SIG-M5 (cell line): ENCODE measurements around the gene GALT.
"Not testable (repeated sequence)": the region's sequence is repeated elsewhere in the genome, so short reads cannot be mapped to it uniquely, and the experiment has no call there.

ENCODE experiments used
- DNase-seq: peaks from one replicate; lab custom pipeline; 2025; lab: John Stamatoyannopoulos, UW

Gene GALT

DNA sequence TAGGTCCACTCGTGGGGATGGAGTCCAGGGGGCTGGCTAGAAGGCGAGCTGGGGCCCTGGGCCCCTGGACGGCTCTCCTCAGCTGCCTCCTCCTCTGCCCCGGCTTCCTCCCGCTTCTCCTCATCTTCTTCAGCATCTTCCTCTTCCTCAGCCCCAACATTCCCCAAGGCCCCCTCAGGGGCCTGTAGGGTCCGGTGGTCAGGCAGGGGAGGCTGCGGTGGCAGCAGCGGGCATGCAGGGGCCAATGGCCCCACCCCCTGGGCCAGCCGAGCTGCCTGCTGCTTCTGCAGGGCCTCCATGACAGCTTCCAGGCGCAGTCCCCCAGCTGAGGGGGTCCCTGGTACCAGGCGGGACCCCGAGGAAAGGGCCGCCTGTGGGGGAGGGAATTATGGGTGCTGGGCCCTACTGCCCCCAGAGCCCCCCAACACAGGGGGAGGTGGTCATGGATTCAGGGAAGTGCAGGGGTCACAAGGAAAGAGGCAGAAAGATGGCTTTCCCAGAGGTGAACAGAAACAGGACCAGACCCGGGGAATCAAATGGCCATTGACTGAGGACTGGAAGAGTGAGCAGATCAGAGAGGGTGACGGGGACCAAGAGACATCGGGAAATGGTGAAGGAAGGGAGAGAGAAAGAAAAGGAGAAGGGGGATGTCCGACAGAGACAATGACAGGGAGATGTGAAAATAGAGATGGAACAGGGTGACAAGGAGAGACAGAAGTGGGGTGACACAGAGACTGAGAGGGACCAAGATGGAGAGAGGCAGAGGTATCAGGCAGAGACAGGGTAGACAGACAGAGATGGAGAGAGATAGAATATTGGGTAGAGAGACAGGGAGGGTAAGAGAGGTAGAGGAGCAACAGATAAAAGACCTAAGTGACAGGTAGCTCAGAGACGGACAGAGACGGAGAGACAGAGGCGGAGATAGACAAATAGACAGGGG, 18.5 kb upstream of the GALT start:
- DNase-seq = no peak

DNA sequence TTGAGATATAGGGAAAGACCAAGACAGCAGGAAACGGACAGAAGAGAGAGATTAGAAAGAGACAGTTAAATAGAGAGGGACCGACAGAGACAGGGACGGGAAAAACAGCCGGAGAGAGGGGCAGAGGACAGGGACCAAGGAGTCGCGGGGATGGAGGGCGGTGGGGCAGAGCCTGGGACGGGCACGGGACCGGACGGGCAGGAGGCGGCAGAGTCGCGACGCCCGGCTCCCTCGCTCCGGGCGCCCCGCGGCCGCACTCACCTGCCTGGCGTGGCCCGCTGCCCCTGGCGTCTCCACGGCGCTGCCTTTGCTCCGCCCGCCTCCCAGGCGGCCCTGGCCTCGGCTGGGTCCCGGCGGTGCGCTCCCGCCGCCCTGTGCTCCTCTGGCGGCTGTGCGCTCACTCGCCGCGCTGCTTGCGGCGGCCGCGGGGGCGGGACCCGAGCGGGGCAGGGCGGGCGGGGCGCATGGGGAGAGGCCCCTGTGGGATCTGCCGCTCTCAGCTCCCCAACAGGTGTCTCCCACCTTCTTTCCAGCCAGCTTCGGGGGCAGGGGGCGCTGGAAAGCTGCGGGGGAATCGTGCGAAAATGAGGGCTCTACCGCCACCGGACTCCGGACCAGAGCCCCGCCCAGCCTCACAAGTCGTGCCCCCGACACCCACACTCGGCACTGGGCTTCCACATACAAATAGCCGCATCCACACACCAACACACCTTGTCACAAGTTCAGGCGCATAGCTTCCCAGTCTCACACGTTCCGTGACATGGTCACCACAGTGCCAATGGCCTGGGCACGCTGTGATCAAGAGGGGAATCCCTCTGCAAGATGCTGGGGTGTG, 17.6 kb upstream of the GALT start, which contains the start of gene ARID3C:
ARID3C (minus strand) TSS at position 411 of the 835 bp plus-strand sequence. CDS start 1,052 bp downstream, outside the sequence.
- no peak for DNase-seq

DNA sequence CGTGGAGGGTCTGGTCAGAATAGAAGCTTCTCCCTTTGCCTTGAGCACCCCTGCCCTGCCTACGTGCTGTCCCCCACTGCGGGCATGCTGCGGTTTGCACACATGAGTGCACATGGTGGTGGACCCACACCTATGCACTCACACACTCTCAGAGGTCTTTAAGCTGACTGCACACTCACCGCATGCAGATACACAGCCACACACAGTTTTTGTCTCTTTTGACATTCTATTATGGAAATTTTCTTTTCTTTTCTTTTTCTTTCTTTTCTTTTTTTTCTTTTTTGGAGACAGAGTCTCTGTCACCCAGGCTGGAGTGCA, 17.0 kb upstream of the GALT start:
- no peak for DNase-seq

DNA sequence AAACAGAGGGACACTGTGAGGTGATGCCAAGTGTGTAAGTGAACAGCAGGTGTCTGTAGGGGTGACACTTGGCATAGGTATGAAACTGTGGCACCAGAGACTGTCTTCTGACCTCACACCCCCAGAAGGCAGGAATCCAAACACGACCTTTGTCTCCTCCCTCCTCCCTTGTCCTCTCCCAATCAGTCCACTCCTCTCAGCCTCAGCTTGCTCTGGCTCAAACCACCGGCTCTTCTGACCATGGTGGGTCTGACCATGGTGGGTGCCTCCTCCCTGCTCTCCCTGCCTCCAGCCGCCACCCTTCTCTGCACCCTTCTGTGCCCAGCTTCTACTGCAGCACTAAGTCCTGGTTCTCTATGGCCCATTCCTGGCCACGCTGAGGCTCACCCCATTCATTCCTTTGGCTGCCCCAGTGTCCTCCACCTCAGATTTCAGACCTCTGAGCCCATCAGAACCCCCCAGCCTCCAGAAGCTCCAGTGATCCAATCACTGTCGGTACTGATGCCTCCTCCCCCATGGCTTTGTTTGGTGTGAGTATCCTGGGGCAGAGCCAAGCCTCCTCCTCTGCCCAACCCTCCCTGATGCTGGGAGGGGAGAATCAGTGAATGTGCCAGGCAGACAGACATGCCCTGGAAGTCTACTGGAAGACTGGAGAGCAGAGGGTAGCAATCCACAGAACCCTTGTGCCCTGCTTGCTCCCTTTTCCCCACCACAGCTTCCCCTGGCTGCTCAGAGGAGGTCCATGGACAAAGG, 15.9 kb upstream of the GALT start:
- DNase-seq = no peak

DNA sequence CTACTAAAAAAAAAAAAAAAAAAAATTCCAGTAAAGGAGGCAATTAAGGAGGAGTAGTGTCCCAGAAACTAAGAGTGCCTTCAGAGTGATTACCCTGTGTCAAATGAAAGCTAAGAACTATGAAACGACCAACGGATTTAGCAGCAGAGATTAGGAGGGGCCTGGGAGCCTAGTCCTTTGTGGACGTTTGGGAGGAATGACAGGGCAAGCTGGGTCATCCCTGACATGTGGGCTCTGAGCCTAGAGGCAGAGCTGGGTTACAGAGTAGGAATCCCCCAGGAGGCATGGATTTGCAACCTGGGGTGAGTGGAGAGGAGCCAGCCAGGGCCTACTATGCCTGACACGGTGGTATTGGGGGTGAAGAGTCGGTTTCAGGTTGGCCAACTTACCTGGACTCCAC, 13.3 kb upstream of the GALT start:
- DNase-seq = no peak

DNA sequence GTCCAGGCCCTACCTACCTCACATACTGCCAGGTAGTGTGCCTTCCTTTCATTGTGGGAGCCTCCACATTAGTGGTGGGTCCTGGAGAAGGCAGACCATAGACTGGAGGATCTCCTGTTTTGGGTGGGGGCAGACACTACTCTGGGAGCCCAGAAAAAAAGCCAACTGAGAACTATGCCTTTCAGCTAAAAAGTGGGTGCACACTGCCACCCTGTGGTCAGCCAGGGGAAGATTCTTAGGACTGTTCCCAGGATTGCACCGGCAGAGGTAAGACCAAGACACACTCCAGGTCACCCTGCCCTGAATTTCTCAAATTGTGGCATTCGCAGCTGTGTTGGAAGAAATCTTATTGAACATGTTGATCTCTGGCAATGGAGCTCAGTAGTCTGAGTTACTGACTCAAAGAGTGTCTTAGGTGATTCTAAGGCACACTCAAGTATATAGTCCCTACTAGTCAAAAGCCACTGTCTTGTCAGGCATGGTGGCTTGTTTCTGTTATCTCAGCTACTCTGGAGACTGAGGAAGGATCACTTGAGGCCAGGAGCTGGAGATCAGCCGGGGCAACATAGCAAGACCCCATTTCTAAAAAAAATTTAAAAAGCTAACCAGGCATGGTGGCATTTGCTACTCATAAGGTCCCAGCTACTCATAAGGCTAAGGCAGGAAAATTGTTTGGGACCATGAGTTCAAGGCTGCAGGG, 12.5 kb upstream of the GALT start:
- no peak for DNase-seq

DNA sequence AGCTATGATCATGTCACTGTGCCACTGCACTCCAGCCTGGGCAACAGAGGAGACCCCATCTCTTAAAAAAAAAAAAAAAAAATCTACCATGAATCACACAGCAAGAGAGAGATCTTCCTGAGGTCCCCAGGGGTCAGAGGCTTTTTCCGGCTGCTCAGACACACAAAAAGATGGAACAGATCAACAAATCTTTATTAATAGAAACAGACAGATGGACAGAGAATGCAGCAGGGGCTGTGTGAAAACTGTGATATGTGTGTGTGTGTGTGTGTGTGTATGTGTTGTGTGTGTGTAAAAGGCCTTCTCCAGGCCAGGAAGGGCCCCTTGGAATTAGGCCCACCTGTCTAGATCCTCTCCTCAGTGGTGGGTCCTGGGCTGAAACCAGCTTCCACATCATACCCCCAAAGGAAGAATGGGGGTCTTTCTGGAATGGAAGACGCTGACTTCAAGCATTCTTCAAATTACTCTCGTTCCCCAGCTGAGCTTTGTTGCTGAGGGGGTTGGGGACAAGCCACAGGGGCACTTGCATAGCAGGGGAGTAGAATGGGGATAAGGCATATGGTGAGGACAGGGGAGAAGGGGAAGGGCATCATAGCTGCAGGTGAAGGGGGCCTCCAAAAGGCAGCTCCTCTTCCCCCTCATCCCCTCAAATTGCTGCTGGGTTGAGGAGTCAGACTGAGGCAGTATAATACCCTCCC, 11.8 kb upstream of the GALT start:
- no peak for DNase-seq

- DNase-seq = no peak
Observed at GRCh38 chr9:34635556-34635955, 10.9 kb upstream of the GALT start.

GRCh38 chr9:34636791-34637355, 9.6 kb upstream of the GALT start:
- DNase-seq = no peak

DNA sequence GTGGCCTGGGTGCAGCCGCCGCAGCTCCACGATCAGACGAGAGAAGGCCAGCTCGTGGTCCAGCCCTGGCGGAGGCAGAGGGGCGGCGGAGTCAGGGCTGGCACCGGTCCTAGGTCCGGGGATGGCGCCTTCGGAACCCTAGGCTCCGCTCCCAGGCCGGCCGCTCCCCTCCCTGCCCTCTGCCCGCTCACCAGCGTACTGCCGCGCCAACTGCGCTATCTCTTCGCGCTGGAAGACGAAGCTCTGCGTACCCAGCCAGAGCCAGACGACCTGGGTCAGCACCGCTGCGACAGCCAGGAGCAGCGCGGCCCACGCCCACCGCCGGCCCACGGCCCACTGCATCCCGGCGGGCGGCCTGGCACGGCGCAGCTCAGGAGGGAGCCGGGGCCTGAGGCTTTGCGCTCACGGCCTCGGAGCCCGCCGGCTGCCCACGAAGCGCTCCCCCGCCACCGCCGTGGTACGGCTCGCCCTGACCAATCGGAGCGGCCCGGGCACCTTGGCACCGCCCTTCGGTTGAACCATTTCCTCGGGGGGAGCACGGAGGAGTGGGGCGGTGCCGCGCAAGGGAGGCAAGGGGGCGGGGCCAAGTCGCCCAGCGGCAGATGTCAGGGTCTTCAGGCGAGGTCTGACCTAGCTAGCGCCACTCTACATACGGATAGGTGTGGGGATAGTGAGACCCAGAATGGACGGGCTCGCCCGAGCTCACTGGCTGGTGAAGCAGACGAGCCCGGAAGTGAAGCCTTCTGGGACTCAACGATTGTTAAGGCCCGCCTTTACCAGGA, 8.9 kb upstream of the GALT start, which contains the start of gene SIGMAR1:
SIGMAR1 (minus strand) TSS at position 432 of the 782 bp plus-strand sequence; CDS start at position 342, 90 bp downstream.
- DNase-seq = peak; percentile 12

GRCh38 chr9:34638138-34638445, 8.4 kb upstream of the GALT start:
- no peak for DNase-seq

- DNase-seq = not testable (repeated sequence)
Observed at GRCh38 chr9:34639322-34639721, 7.2 kb upstream of the GALT start.

DNA sequence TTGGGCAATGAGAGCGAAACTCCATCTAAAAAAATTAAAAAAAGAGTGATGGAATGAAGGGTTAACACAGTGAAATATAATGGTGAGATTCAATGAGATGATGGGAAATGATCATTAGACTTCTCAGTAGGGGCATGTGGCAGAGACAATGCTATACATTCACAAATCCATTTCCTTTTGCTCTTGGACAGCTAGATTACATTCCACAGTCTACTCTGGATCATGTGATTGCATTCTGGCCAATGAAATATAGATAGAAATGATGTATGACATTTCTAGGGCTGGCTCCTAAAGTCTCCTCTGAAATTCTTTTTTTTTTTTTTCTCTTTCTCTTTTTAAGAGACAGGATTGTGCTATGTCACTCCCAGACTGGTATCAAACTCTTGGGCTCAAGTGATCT, 3.8 kb upstream of the GALT start:
- DNase-seq = no peak

GRCh38 chr9:34644766-34645314, 1.6 kb upstream of the GALT start:
- no peak for DNase-seq

DNA sequence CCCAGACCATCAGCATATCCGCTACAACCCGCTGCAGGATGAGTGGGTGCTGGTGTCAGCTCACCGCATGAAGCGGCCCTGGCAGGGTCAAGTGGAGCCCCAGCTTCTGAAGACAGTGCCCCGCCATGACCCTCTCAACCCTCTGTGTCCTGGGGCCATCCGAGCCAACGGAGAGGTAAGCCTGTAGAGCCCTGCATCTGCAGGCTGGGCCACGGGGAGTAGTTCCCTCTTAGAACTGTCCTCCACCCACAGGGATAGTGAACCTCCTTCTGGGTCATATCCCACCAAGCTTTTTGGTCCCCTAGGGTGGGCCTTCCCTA, 569 bp downstream of the GALT start:
- no peak for DNase-seq

GRCh38 chr9:34647651-34648050, 1.2 kb downstream of the GALT start:
- no peak for DNase-seq

DNA sequence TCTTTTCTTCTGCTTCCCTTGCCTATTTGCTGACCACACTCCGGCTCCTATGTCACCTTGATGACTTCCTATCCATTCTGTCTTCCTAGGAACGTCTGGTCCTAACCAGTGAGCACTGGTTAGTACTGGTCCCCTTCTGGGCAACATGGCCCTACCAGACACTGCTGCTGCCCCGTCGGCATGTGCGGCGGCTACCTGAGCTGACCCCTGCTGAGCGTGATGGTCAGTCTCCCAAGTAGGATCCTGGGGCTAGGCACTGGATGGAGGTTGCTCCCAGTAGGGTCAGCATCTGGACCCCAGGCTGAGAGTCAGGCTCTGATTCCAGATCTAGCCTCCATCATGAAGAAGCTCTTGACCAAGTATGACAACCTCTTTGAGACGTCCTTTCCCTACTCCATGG, 2.2 kb downstream of the GALT start:
- no peak for DNase-seq

DNA sequence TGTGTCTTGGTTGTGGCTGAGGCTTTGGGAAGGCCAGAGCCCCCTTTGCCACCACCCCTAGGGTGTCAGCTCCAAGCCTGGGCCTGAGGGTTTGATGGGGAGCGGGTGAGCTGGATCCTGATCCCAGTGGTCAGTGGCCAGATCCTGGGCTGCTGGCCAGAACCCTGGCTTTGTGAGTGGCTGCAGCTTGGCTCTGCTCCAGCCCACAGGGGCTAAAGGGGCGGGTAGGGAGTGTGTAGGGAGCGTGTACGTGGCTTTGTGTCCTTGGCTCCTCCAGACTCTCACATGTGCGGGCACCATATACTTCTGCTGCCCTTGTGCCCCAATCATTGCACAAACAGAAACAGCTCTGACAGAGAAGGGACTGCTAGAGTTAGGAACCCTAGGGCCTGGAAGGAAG, 4.3 kb downstream of the GALT start:
- no peak for DNase-seq

DNA sequence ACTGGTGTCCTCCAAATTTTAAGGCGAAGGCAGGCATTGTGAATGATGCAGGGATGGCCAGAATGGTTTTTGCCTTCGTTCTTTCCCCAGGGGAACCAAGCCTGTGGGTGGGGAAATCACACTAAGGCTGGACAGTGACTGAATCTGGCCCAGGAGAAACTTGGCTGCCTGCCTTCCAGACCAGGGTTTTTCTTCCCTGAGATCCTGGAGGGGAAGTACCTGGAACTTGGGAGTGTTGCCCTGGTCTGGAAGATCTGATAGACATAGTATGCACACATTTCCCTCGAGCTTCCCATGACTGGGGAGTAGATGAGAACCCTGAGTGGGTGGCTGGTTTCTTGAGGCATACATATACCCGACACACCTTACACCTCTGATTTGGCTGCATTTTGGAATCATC, 4.8 kb downstream of the GALT start:
- DNase-seq = no peak
